ENCODE results near the gene BRAT1.
"Not testable (repeated sequence)": the region's sequence is repeated elsewhere in the genome, so short reads cannot be mapped to it uniquely, and the experiment has no call there.

Gene BRAT1

DNA sequence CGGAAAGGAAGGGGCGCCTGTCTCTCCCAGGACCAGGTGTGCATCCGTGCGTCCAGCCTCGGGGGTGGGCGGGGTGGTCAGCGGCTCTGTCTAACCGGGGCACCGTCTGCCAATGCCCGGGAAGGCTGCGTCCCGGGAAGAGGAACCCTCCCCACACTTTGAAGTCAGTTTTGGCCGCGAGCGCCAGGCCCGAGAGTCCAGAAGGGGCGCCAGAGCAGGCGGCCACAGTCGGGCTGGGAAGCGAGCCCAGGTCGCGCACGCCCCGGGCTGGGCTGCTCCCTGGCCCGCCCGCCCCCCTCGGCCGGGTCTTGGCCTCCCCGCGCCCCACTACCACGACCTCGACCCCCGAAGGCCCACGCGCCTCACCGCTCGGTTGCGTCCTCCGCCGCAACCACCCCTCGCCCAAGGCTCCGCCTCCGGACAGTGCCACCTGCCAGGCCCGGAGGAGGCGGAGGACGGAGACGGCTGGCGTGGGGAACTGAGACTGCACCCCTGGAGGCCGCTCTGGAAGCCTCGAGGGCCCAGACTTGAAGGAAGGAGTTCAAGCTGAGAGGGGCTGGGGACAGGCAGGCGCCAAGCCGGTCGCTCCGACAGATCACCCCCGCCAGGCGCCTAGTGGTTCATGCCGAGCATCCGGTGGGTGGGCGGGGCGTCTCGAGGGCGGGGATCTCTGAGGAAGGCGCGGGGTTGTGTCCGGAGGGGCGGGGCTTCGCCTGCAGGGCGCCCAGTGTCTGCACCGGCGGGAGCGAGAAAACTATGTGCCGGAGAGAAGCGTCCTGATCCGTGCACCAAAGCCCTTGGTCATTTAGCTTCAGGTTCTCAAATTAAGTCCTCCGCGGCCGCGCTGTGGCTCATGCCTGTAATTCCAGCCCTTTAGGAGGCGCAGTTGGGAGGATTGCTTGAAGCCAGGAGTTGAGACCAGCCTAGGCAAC lies at the start of gene BRAT1:
TSS of gene BRAT1 (minus strand) at position 404 of the 932 bp plus-strand sequence. CDS start 1,093 bp downstream, outside the sequence.
- peak; percentile 94 for DNase-seq

- DNase-seq, result no peak
Observed at GRCh38 chr7:2604608-2605174, 49.4 kb upstream of the BRAT1 start.

- no peak for DNase-seq
Observed at GRCh38 chr7:2603044-2603965, 48.0 kb upstream of the BRAT1 start.

DNA sequence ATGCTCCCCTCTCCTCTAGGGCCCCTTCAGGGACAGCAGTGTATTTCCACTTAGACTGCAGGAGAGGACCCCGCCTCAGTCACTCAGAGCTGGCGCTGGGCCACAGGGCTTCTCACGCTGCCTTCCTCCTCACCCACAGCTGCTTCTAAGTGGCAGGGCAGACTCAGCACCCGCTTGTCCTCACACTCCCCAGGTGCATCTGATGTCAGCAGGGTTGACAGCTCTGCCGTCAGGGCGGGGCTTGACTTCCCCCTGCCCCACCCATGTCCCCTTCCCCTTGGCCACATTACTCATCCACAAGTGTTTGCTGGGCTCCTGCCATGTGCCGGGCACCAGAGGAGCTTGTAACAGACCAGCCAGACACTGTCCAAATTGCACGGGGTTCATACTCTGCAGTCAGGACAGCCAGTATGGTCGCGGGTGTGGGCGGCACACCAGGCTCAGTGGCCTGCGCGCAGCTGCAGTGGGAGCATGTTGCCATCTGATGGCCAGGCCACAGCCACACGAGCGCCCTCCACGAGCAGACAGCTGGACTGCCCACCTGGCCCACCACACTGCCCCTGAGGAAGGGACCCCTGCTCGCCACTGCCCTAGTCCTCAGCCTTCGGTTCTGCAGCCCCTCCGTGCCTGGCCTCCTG lies 47.2 kb upstream of the BRAT1 start:
- DNase-seq, result no peak

- DNase-seq, result no peak
Observed at GRCh38 chr7:2601907-2602306, 46.6 kb upstream of the BRAT1 start.

DNA sequence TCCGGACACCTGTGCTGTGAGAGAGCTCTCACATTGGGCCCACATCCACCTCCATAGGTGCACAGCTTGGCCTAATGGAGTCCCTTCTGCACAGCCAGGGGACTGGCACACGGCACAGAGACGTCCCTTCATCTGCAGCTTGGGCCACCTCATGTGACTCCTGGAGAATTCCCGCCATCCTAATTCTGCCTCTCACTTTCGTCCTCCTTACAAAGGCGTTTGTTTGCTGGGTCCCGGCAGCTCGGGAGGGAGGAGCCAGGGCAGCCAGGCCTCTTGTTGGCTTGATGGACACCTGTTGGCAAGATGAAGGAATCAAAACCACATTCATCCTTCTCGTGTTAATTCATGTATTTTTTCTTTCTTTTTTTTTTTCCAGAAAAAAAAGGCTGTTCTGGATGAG lies 45.7 kb upstream of the BRAT1 start:
- no peak for DNase-seq

GRCh38 chr7:2598154-2598823 lies 43.0 kb upstream of the BRAT1 start:
- DNase-seq, result no peak

DNA sequence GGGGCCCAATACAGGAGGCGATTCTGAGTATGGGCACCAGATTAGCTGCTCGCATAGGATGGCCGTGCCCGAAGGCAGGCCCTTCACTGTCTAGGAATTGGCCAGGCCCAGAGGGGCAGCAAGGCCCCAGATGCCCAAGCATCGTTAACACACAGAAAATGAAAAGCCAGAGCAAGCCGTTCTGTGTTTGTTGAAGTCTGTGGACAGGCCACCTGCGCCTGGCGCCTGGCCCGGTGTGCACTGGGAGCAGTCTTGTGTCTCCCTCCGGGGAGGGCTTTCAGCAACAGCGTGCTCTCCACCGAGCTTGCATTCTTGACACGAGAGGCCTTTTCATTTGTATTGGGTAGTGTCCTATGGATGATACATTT lies 41.9 kb upstream of the BRAT1 start:
- no peak for DNase-seq

DNA sequence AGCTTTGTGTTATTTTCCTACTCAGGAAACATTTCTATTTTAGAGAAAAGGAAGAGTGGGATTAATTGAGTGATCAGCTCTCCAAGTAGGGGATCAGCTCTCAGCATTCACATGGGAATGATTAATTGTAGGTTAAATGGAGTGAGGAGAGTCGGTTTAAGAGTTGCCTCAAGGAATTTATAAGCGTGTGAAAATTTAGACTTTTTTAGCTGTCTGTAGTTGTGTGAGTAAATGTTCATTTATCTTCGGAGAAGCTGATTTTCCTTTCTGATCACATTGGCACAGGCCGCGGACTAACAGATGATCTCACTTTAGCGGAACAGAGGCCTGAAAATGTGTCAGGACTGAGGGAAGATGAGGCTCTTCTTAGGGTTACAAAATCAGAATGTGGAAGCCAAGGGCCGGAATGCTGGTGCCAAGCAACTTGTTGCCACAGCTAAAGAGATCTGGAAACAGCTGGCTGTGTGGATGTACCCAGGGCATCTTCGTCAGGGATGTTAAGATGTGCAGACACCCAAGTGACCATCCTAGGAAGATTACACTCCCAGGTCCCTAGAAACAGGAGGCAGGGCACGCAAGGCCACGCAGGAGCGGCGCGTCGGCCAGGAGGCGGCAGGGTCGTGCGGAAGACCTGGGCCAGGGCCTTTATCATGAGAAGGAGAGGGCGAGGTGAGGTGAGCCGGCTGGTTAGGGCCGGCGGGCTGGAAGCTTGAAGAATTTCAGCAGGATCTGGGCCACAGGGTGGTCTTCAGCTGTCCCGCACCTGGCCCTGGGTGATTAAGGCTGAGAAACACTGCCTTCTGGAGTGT lies 41.3 kb upstream of the BRAT1 start:
- no peak for DNase-seq

GRCh38 chr7:2595258-2595860 lies 40.0 kb upstream of the BRAT1 start:
- DNase-seq, result no peak

DNA sequence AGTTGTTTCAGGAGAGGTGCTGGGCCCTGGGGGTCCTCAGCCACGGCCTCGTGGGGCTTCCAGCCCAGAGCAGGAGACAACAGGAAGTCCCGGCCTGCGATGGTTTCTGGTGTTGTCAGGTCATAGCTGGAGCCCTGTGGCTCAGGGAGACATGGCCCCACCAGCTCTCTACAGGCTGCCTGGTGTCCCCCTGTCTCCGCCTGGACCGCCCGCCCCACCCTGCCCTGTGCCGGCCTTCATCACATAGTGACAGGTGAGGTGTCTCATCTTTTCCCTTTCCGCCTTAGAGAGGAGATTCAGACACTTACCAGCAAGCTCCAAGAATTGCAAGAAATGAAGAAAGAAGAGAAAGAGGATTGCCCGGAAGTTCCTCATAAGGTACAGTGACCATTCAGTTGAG lies 39.3 kb upstream of the BRAT1 start:
- no peak for DNase-seq

- no peak for DNase-seq
Observed at GRCh38 chr7:2593036-2593727, 37.9 kb upstream of the BRAT1 start.

GRCh38 chr7:2592375-2592865 lies 37.1 kb upstream of the BRAT1 start:
- no peak for DNase-seq

- DNase-seq, result not testable (repeated sequence)
Observed at GRCh38 chr7:2589941-2590340, 34.6 kb upstream of the BRAT1 start.

DNA sequence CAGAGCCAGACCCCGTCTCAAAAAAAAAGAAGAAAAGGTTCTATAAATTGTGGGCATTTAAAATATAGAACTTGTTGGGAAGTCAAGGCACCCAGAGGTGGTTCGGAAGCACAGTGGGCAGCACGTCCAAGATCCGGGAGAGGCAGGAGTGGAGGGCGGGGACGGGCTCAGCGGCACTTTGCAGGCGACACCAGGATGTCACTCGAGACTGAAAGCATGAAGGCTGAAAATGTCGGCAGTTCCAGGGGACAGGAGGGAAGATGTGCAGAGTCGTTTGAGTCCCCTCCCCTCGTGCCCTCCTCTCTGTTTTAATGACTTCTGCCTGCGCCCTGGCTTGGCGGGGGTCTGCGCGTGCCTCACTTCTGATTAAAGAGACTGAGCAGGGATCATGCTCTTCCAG lies 34.0 kb upstream of the BRAT1 start:
- no peak for DNase-seq

- no peak for DNase-seq
Observed at GRCh38 chr7:2587778-2588177, 32.5 kb upstream of the BRAT1 start.

DNA sequence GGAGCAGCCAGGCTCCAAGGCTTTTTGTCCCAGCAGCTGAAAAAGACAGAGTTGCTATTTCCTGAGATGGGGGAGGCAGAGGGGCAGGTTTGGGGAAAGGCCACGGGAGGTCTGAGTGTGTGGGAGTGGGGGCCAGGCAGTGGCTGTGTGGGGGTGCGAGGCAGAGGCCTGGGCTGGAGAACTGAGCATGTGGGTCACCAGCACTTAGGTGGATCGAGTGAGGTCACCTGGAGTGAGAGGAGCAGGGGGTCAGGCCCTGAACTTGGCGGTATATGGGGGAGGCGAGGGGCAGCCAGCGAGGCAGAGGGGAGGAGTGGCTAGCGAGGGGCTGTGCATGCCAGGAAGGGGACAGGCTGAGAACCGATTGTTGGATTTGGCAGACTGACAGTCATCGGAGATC lies 31.8 kb upstream of the BRAT1 start:
- DNase-seq, result no peak

GRCh38 chr7:2586326-2587020 lies 31.1 kb upstream of the BRAT1 start:
- DNase-seq, result no peak

DNA sequence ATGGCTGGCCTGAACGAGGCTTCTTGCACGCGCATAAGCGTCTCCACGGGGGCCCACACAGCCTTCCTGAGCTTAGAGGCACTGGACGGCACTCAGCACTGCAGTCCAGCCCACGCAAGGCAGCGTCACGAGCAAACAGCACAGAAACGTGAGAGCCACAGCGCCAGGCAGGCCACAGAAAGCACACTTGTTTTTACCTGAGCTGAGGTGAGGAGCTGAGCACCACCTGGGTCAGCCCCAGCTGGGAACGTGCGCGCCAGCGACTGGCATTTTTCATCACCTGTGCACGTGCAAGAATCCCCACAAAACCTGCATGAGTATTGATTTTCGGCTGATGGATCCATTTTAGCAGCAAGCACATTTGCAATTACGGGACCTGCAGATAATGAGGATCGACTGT lies 30.1 kb upstream of the BRAT1 start:
- no peak for DNase-seq

Measured in activated naive CD4-positive, alpha-beta T cell treated with Interleukin-2 at 50 U/mL for 16 hours (primary cell).